ENCODE data around the gene NDUFAF3.

DNA sequence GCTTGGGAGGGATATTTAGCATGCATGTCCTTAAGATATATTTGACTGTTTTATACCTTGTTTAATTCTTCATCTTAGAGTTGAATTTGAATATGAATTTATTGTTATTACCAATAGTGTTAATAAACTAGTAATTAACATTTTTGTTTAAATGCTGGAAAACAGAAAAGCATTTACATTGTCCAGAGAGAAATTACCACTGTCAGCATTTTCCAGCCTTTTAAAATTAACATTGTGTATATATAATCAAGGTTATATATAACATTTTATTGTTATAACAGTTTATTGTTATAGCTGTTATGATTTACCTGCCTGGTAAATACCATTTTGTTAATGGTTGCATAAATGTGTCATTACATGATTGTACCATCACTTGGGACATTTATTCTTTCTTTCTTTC is 39.9 kb upstream of the NDUFAF3 start:
- TF ChIP-seq, protein P1, sequence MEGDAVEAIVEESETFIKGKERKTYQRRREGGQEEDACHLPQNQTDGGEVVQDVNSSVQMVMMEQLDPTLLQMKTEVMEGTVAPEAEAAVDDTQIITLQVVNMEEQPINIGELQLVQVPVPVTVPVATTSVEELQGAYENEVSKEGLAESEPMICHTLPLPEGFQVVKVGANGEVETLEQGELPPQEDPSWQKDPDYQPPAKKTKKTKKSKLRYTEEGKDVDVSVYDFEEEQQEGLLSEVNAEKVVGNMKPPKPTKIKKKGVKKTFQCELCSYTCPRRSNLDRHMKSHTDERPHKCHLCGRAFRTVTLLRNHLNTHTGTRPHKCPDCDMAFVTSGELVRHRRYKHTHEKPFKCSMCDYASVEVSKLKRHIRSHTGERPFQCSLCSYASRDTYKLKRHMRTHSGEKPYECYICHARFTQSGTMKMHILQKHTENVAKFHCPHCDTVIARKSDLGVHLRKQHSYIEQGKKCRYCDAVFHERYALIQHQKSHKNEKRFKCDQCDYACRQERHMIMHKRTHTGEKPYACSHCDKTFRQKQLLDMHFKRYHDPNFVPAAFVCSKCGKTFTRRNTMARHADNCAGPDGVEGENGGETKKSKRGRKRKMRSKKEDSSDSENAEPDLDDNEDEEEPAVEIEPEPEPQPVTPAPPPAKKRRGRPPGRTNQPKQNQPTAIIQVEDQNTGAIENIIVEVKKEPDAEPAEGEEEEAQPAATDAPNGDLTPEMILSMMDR (IDR thresholded peaks at IDR 0.05): no peak
- TF ChIP-seq NFYB (CRISPR knock-in tag; conservative IDR thresholded peaks at IDR 0.05; ENCODE audit: low read depth): no peak
- TF ChIP-seq, protein P2, sequence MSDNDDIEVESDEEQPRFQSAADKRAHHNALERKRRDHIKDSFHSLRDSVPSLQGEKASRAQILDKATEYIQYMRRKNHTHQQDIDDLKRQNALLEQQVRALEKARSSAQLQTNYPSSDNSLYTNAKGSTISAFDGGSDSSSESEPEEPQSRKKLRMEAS (CRISPR knock-in tag; IDR thresholded peaks at IDR 0.05): no peak
- TF ChIP-seq KAT7 (CRISPR knock-in tag; IDR thresholded peaks at IDR 0.05; ENCODE audit: borderline replicate concordance): no peak
- TF ChIP-seq, protein P3, sequence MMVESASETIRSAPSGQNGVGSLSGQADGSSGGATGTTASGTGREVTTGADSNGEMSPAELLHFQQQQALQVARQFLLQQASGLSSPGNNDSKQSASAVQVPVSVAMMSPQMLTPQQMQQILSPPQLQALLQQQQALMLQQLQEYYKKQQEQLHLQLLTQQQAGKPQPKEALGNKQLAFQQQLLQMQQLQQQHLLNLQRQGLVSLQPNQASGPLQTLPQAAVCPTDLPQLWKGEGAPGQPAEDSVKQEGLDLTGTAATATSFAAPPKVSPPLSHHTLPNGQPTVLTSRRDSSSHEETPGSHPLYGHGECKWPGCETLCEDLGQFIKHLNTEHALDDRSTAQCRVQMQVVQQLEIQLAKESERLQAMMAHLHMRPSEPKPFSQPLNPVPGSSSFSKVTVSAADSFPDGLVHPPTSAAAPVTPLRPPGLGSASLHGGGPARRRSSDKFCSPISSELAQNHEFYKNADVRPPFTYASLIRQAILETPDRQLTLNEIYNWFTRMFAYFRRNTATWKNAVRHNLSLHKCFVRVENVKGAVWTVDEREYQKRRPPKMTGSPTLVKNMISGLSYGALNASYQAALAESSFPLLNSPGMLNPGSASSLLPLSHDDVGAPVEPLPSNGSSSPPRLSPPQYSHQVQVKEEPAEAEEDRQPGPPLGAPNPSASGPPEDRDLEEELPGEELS (CRISPR knock-in tag; IDR thresholded peaks at IDR 0.05): no peak
- TF ChIP-seq FOXJ3 (CRISPR knock-in tag; IDR thresholded peaks at IDR 0.05; ENCODE audit: borderline replicate concordance): no peak
- TF ChIP-seq, protein P4, sequence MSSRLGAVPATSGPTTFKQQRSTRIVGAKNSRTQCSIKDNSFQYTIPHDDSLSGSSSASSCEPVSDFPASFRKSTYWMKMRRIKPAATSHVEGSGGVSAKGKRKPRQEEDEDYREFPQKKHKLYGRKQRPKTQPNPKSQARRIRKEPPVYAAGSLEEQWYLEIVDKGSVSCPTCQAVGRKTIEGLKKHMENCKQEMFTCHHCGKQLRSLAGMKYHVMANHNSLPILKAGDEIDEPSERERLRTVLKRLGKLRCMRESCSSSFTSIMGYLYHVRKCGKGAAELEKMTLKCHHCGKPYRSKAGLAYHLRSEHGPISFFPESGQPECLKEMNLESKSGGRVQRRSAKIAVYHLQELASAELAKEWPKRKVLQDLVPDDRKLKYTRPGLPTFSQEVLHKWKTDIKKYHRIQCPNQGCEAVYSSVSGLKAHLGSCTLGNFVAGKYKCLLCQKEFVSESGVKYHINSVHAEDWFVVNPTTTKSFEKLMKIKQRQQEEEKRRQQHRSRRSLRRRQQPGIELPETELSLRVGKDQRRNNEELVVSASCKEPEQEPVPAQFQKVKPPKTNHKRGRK (CRISPR knock-in tag; IDR thresholded peaks at IDR 0.05; ENCODE audit: borderline replicate concordance): no peak
- TF ChIP-seq, protein P5, sequence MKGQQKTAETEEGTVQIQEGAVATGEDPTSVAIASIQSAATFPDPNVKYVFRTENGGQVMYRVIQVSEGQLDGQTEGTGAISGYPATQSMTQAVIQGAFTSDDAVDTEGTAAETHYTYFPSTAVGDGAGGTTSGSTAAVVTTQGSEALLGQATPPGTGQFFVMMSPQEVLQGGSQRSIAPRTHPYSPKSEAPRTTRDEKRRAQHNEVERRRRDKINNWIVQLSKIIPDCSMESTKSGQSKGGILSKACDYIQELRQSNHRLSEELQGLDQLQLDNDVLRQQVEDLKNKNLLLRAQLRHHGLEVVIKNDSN (CRISPR knock-in tag; IDR thresholded peaks at IDR 0.05): no peak
- TF ChIP-seq SMAD4 (CRISPR knock-in tag; IDR thresholded peaks at IDR 0.05): no peak
